ENCODE results near the gene PDE8A.
"Not testable (repeated sequence)": the region's sequence is repeated elsewhere in the genome, so short reads cannot be mapped to it uniquely, and the experiment has no call there.

The PDE8A gene

DNA sequence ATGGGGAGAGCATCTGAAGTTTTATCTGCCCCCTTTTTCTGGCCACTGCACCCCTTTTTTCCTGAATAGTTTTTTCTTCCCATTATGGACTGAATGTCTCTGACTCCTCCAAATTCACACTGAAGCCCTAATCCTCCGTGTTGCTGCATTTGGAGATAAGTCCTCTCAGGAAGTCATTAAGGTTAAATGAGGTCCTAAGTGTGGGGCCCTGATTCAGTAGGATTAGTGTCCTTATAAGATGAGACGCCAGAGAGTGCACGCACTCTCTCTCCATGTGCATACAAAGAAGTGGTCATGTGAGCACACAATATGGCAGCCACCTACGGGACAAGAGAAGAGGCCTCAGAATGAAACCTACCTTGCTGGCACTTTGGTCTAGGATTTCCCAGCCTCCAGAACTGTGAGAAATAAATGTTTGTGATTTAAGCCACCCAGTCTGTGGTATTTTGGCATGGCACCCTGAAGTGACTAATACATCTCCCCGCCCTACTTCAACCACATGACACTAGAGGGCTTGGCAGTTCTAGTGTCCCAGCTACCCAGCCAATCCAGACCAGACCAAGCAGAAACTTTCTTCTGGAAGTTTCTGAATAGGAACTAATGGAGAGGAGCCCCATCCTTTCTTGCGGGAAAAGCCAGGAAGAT is 191.3 kb downstream of the PDE8A start:
- Mint-ChIP-seq H3K27me3 (peaks cover 49 to 82% of the 10 kb centered on the region in 2 donors), H3K4me1 (ENCODE audit: low read depth in 2 of 2) (peaks cover 0 to 4% of the 10 kb centered on the region in 2 donors), H3K9me3 (peaks cover 0 to 6% of the 10 kb centered on the region in 2 donors), H3K36me3 (ENCODE audit: insufficient read depth) (no peaks in the 10 kb centered on the region), H3K27ac (no peak overlapping the region), H3K4me3 (no peak overlapping the region)
- DNase-seq (no peak), ATAC-seq (replicated peaks) (no peak)

- peaks cover 49 to 79% of the 10 kb centered on the region in 2 donors for H3K27me3 Mint-ChIP-seq
- not testable (repeated sequence) for H3K27ac Mint-ChIP-seq; ATAC-seq (replicated peaks); H3K4me1 Mint-ChIP-seq (ENCODE audit: low read depth in 2 of 2); H3K4me3 Mint-ChIP-seq; H3K36me3 Mint-ChIP-seq (ENCODE audit: insufficient read depth); DNase-seq; H3K9me3 Mint-ChIP-seq
These were observed 192.0 kb downstream of the PDE8A start for GRCh38 chr15:85173630-85174029.

DNA sequence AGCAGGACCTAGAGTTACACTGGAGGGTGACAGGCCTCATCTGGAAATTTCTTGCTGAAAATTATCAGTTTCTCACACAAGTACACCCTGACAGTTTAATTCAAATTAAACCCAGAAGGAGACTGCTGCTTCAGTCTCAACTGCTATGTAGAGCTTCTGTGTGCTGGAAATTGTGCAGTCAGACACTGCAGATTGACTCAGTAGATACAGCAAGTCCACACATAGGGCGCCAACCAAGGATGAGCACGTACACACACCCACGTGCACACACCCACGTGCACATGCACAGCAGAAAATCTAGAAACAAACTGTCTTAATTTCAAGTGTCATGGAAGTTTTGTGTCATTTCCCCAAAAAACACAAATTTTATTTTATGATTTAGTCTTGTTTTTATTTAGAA is 192.9 kb downstream of the PDE8A start:
- peaks cover 0 to 6% of the 10 kb centered on the region in 2 donors for H3K9me3 Mint-ChIP-seq
- ATAC-seq (replicated peaks) (no peak), DNase-seq (no peak)
- no peaks in the 10 kb centered on the region for H3K4me1 Mint-ChIP-seq (ENCODE audit: low read depth in 2 of 2)
- H3K27ac Mint-ChIP-seq = no peak overlapping the region
- no peak overlapping the region for H3K4me3 Mint-ChIP-seq
- H3K36me3 Mint-ChIP-seq (ENCODE audit: insufficient read depth) = no peaks in the 10 kb centered on the region
- H3K27me3 Mint-ChIP-seq = peaks cover 43 to 71% of the 10 kb centered on the region in 2 donors

DNA sequence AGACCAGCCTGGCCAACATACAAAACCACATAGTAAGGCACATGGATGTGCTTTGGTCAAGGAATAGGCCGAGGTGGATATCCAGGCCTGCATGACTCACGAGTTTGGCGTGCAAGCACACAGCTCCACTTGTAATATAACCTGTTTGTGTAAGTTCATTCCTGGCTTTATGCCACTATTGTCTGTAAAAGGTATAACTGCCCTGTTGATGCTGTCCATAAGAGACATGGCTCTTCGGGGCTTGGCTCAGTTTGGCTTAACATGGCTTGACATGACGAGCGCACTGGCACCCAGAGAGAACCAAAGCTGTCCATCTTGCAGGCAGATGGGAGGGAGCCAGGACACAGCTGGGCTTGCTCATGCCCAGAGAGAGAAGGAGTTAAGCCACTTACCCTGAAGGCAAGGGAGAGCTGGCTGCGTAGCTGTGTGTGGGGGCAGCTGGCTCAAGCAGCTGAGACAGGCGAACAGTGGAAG is 195.4 kb downstream of the PDE8A start:
- not testable (repeated sequence) for ATAC-seq (replicated peaks); H3K36me3 Mint-ChIP-seq (ENCODE audit: insufficient read depth); H3K4me1 Mint-ChIP-seq (ENCODE audit: low read depth in 2 of 2); DNase-seq; H3K9me3 Mint-ChIP-seq; H3K4me3 Mint-ChIP-seq; H3K27ac Mint-ChIP-seq
- peaks cover 23 to 63% of the 10 kb centered on the region in 2 donors for H3K27me3 Mint-ChIP-seq

GRCh38 chr15:85178308-85178707 is 196.7 kb downstream of the PDE8A start:
- Mint-ChIP-seq H3K4me1 (ENCODE audit: low read depth in 2 of 2) (no peaks in the 10 kb centered on the region), H3K9me3 (no peaks in the 10 kb centered on the region), H3K27me3 (peaks cover 13 to 51% of the 10 kb centered on the region in 2 donors), H3K27ac (no peak overlapping the region), H3K36me3 (ENCODE audit: insufficient read depth) (no peaks in the 10 kb centered on the region), H3K4me3 (no peak overlapping the region)
- DNase-seq = no peak
- ATAC-seq (replicated peaks) = no peak

DNA sequence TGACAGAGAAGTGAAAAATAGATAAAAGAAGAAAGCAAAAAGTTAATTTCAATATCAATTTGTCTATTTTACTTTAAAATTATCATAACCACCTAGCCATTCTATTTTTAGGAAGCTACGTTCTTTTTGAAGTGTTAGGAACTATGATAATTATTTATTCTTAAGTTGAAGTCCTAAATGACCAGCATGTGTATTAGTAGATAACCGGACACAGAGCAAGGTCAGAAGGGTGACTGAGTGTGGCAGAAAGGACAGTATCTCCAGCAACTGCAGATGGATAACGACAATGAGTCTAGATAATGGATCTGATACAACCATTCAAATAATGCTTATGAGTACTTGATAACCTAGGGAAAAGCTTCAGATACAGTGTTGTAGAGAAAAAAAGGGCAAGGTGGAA is 198.0 kb downstream of the PDE8A start:
- DNase-seq (no peak), ATAC-seq (replicated peaks) (no peak)
- Mint-ChIP-seq H3K9me3 (no peaks in the 10 kb centered on the region), H3K4me3 (no peak overlapping the region), H3K36me3 (ENCODE audit: insufficient read depth) (no peaks in the 10 kb centered on the region), H3K27ac (no peak overlapping the region), H3K27me3 (peaks cover 13 to 40% of the 10 kb centered on the region in 2 donors), H3K4me1 (ENCODE audit: low read depth in 2 of 2) (no peaks in the 10 kb centered on the region)

DNA sequence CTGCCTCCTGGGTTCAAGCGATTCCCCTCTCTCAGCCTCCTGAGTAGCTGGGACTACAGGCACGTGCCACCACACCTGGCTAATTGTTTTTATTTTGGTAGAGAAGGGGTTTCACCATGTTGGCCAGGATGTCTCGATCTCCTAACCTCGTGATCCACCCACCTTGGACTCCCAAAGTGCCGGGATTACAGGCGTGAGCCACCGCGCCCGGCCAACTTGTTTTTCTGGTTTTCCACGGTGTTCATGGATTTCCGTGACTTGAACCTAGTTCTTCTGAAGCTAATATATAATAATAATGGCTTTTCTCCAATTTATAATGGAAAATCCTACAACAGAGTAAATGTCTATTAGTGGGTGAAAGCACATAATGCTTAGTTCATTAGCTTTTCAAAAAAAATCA is 203.7 kb downstream of the PDE8A start:
- DNase-seq; H3K4me3 Mint-ChIP-seq; ATAC-seq (replicated peaks); H3K27ac Mint-ChIP-seq; H3K9me3 Mint-ChIP-seq; H3K36me3 Mint-ChIP-seq (ENCODE audit: insufficient read depth); H3K4me1 Mint-ChIP-seq (ENCODE audit: low read depth in 2 of 2): not testable (repeated sequence)
- peaks cover 0 to 12% of the 10 kb centered on the region in 2 donors for H3K27me3 Mint-ChIP-seq

DNA sequence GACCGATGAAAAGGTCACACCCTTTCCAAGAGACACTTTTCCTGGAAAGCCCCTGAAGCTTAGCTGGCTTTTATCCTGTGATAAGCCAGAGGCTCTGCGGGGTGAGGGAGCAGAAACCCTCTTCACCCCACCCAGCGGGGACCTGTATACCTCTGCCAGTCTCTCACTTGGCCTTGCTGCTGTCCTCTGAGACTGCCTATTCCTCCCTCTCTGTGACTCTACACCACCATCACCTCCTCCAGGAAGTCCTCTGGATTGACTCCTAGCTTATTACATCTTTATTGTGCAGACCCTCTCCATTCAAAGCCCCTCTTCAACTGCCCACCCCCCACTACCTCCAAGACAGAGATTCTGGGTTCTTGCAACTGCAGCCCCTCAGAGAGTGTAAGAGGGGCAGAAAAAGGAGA is 206.5 kb downstream of the PDE8A start:
- ATAC-seq (replicated peaks); H3K4me3 Mint-ChIP-seq; H3K27ac Mint-ChIP-seq; H3K4me1 Mint-ChIP-seq (ENCODE audit: low read depth in 2 of 2); H3K9me3 Mint-ChIP-seq; H3K36me3 Mint-ChIP-seq (ENCODE audit: insufficient read depth); DNase-seq; H3K27me3 Mint-ChIP-seq: not testable (repeated sequence)
